Measurements from ENCODE around the gene CRYBB3.

Gene CRYBB3

DNA sequence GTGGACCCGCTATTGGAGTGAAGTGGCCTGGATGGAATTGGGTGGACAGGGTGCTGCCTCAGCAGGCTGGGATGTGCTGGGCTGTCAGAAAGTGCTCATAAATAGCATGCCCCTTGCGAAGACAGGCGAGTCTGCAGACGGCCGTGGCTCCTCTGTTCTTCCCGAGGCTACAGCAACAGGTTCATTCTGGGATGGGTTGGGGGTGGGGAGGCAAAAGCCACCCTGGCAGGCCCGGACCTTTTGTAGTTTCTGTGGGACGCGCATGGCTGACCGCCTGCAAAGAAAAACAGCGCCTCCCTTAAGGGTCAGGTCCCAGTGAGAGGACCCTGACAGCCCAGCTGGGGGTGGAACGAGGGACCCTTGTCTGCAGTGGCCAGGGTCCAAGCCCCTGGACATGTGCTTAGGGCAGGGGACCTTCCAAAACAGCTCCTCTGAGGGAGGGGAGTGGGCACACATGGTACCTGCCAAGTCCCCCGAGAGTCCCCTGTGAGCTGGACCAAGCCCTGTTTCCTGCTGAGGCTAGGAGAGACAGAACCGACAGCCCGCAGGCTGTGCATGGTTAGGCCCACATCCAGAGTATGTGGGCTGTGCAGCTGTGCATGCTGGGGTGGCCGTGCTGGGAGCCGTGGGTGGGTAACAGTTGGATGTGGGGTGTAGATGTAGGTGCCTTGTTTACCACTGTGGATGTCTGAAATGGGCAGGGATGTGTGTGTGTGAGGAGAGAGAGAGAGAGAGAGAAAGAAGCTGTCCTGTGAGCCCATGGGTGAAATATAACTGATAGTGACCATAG lies at the start of gene CRYBB3:
Gene CRYBB3, plus strand, starts transcription at position 128 of the 790 bp plus-strand sequence. CDS start 1,539 bp downstream, outside the sequence.
- no peak for DNase-seq (ENCODE audit: low read depth)

GRCh38 chr22:25153961-25154666 lies 45.5 kb upstream of the CRYBB3 start:
- no peak for DNase-seq (ENCODE audit: low read depth)

GRCh38 chr22:25154667-25154999 lies 45.0 kb upstream of the CRYBB3 start:
- no peak for DNase-seq (ENCODE audit: low read depth)

DNA sequence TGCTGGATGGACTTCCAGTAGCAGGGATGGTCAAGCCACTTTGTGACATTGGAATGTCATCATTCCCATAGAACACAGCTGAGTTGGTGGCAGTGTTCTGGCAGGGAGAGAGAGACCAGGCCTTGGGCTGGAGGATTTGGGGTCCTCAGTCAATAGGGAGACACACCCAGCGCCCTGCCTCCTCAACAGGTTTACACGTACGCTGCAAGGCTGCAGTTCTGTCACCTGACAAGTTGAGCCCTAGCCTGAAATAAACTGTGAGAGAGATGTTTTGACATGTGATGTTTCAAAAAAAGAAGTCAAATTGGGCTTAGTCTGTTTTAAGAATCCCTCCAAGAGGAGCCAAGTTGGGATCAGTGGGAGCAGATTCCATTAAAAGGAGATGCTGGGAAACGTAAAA lies 42.9 kb upstream of the CRYBB3 start:
- no peak for DNase-seq (ENCODE audit: low read depth)

DNA sequence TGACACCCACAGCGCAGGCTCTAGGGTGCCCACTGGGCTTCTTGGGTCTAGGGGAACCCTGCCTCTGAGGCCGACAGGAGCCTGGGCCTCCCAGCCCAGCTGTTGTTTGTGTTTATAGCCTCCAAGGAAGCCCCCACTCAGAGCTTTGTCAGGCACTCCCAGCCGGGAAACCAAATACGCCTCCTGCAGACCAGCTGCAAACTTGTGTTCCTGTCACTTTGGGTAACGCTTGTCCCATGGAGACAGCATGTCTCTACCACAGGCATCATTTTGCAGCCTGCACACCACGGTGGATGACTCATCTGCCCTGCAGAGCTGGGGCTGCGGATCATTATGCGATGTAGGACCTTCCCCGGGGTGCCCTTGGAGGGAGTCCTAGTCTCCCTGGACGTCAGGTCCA lies 40.6 kb upstream of the CRYBB3 start:
- DNase-seq (ENCODE audit: low read depth) = no peak

DNA sequence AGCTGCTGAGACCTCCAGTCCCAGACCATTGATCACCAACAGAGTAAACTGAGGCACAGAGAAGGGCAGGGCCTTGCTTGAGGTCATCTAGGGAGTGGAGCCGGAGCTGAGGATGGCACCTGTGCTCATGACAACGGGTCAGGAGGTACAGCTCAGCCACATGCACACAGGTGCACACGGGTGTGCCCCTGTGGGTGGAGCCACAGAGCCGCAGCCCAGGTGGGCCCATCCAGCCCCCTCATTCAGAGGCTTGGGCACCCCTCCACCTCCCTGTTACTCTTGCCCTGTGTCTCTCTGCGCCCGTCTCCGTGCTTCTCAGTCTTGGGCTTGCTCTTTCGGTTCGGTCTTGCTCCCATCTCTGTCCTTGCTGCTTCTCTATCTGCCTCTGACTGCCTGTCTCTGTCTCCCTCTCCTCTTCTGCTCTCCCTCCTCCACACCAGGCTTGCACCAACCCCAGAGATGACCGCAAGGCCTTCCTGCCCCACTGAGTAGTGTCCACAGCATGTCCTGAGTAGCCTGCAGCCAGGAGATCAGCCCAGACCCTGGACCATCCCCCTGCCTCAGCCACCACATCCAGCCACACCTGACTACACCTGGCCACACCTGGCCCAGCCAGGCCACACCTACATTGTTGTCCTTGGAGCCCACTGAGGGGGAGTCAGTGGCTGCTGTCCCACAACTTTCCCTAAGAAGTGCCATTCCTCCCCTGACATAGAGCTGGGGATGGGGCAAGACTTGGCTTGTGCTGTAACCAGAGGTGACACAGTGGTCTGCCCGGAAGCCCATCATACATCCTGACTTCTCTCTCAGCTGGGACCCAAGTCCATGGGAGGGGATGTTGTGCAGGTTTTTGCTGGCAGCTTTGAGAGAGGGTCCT lies 39.3 kb upstream of the CRYBB3 start:
- no peak for DNase-seq (ENCODE audit: low read depth)

- DNase-seq (ENCODE audit: low read depth) = no peak
These were observed 38.4 kb upstream of the CRYBB3 start for GRCh38 chr22:25161017-25161915.

GRCh38 chr22:25161916-25162530 lies 37.6 kb upstream of the CRYBB3 start:
- DNase-seq (ENCODE audit: low read depth) = no peak

DNA sequence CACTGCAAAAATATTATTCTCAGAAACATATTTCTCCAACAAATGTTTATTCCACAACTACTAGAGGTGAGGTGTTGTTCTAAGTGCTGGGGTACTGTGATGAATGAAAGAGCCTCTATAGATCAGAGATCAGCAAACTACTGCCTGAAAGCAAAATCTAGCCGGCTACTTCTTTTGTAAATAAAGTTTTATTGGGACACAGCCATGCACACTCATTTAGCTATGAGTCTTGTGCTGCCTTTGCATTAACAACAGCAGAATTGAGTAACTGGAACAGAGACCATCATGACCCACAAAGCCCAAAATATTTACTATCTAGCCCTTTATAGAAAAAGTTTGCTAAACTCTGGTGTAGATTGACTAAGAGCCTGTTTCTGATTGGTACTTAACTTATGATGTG lies 37.1 kb upstream of the CRYBB3 start:
- DNase-seq (ENCODE audit: low read depth) = no peak

DNA sequence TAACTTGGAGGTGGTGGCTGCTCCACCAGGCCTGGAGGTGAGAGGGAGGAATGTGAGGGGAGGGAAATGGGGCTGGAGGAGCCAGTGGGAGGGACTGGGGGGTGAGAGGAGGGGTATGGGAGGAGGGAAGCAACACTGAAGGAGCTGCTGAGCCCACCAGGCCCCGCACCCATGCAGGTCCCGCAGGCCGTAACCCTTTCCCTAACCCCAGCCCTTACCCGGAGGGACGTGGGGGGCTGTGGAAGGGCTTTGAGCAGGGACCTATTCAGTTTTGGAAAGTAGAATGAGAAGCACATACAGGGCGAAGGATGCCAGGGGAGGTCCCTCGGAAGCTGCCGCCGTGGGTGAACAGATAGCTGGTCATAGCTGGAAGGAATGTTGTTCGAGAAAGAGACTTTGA lies 33.9 kb upstream of the CRYBB3 start:
- DNase-seq (ENCODE audit: low read depth) = no peak

- no peak for DNase-seq (ENCODE audit: low read depth)
These were observed 33.2 kb upstream of the CRYBB3 start for GRCh38 chr22:25166266-25167040.

GRCh38 chr22:25167082-25167481 lies 32.6 kb upstream of the CRYBB3 start:
- no peak for DNase-seq (ENCODE audit: low read depth)

DNA sequence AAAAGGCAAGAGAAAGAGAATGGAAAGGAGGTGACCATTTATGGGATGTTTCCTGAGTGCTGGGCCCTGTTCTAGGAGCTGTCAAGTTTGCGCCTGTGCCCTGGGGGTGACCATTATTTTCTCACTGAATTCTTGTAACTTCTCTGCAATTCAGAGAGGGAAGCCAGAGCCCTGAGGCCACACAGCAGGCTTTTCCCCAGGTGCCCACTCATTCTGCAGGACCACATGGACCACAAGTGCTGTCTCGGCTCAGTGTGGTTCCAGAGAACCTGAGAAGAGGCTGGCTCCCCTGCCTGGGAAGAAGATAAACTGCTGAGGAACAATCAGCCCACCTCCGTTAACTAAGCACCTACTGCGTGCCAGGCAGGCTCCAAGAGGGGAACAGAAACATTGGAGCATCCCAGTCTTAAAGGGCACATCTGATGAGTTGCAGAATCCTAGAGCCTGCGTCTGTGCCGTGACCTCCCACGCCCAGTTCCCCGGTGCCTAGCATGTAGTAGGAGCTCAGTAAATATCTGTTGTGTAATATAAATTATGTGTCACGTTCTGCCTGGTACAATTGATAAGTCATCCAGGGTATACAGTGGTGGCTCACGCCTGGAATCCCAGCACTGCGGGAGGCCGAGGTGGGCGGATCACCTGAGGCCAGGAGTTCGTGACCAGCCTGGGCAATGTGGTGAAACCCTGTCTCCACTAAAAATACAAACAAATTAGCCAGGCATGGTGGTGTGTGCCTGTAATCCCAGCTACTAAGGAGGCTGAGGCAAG lies 31.6 kb upstream of the CRYBB3 start:
- DNase-seq (ENCODE audit: low read depth) = no peak

DNA sequence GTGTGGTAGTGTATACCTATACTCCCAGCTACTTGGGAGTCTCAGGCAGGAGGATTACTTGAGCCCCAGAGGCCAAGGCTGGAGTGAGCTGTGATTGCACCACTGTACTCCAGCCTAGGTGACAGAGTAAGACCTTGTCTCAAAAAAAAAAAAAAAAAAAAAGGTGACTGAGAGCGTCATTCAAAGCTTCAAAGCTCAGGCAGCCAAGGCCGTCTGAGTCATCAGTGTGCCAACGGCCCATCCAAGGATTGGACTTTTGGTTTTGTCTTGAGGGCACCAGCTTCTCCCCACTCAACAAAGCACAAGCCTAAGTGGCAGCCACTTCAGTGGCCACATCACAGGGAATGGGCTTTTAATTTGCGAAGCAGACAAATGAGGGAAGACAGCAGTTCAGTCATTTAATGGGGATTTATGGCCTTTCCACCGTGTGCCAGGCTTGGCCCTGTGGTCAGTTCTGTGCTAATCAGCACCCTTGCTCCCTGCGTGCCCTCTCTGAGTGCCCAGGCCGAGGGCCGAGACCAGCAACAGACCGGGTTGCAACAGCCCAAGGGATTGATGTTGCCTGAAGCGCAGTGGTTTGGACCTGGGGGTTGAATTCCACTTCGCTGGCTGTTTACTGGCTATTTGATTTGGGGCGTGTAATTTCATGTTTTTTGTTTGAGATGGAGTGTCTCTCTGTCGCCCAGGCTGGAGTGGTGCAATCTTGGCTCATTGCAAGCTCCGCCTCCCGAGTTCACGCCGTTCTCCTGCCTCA lies 30.2 kb upstream of the CRYBB3 start:
- DNase-seq (ENCODE audit: low read depth) = no peak

- no peak for DNase-seq (ENCODE audit: low read depth)
These were observed 29.2 kb upstream of the CRYBB3 start for GRCh38 chr22:25170426-25170980.

- no peak for DNase-seq (ENCODE audit: low read depth)
These were observed 27.5 kb upstream of the CRYBB3 start for GRCh38 chr22:25172153-25172552.

GRCh38 chr22:25174156-25174887 lies 25.3 kb upstream of the CRYBB3 start:
- no peak for DNase-seq (ENCODE audit: low read depth)

DNA sequence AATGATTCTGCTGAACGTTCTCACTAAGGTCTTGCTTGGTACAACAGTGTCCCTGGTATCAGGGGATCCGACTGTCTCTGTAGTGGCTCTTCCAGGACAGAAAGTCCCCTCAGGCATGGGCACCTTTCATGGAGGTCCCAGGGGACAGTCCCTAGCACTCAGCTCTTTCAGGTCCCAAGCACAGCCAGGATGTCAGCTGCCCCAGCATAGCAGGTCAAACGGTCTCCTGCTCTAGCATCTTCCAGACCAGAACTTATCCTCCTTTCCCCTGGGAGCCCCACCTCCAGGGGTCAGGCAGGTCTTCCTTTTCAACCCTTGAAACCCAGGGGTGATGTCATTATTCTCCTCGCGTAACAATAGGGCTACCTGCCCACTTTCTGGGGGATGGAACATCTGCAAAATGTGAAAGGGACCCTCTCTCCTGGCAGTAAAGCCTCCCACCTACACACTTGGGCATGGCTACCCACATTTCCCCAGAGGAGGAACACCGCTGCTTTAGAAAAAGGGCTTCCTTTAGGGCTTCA lies 24.7 kb upstream of the CRYBB3 start:
- DNase-seq (ENCODE audit: low read depth) = no peak
